ENCODE data around the gene FBP2. TPM values are rescaled to one million over a fixed set of nuclear protein-coding genes. Genes with fewer than 3 reads are reported as not detected.

The FBP2 gene
- total RNA-seq, 2 donors from 2014 or later: 0.49 TPM; not detected in 1

GRCh38 chr9:94607423-94607691, 13.7 kb upstream of the FBP2 start:
- no peak for TF ChIP-seq CTCF (IDR thresholded peaks at IDR 0.05)
- Histone ChIP-seq H3K36me3 (no peaks in the 10 kb centered on the region), H3K27ac (no peak overlapping the region), H3K4me3 (no peak overlapping the region), H3K4me1 (ENCODE audit: control insufficient read depth in 1 of 2, low read depth in 2 of 2) (peaks cover 0 to 6% of the 10 kb centered on the region in 2 donors), H3K27me3 (replicated peaks; ENCODE audit: insufficient read depth) (no peaks in the 10 kb centered on the region), H3K9me3 (no peaks in the 10 kb centered on the region)
- ATAC-seq (ENCODE audit: insufficient number of reproducible peaks, low FRiP score, low read depth) (no peak), DNase-seq (ENCODE audit: low spot score) (no peak)

- H3K27ac ChIP-seq: no peak overlapping the region
- no peaks in the 10 kb centered on the region for H3K36me3 ChIP-seq
- H3K9me3 ChIP-seq: no peaks in the 10 kb centered on the region
- DNase-seq (ENCODE audit: low spot score) (no peak), ATAC-seq (ENCODE audit: insufficient number of reproducible peaks, low FRiP score, low read depth) (no peak)
- no peak overlapping the region for H3K4me3 ChIP-seq
- H3K27me3 ChIP-seq (replicated peaks; ENCODE audit: insufficient read depth): no peaks in the 10 kb centered on the region
- TF ChIP-seq CTCF (IDR thresholded peaks at IDR 0.05): no peak
- H3K4me1 ChIP-seq (ENCODE audit: control insufficient read depth in 1 of 2, low read depth in 2 of 2): peaks cover 0 to 6% of the 10 kb centered on the region in 2 donors
These were observed 13.2 kb upstream of the FBP2 start for GRCh38 chr9:94606646-94607422.

GRCh38 chr9:94603259-94604160, 9.9 kb upstream of the FBP2 start:
- Histone ChIP-seq H3K4me3 (no peak overlapping the region), H3K27ac (no peak overlapping the region), H3K36me3 (no peaks in the 10 kb centered on the region), H3K27me3 (replicated peaks; ENCODE audit: insufficient read depth) (no peaks in the 10 kb centered on the region), H3K9me3 (no peaks in the 10 kb centered on the region), H3K4me1 (ENCODE audit: control insufficient read depth in 1 of 2, low read depth in 2 of 2) (peaks cover 0 to 6% of the 10 kb centered on the region in 2 donors)
- TF ChIP-seq CTCF (IDR thresholded peaks at IDR 0.05): peak; percentile 24
- ATAC-seq (ENCODE audit: insufficient number of reproducible peaks, low FRiP score, low read depth): no peak
- no peak for DNase-seq (ENCODE audit: low spot score)

GRCh38 chr9:94602666-94603065, 9.0 kb upstream of the FBP2 start:
- Histone ChIP-seq H3K9me3 (no peaks in the 10 kb centered on the region), H3K4me3 (no peak overlapping the region), H3K27ac (no peak overlapping the region), H3K27me3 (replicated peaks; ENCODE audit: insufficient read depth) (no peaks in the 10 kb centered on the region), H3K4me1 (ENCODE audit: control insufficient read depth in 1 of 2, low read depth in 2 of 2) (peaks cover 0 to 6% of the 10 kb centered on the region in 2 donors), H3K36me3 (no peaks in the 10 kb centered on the region)
- DNase-seq (ENCODE audit: low spot score) (no peak), ATAC-seq (ENCODE audit: insufficient number of reproducible peaks, low FRiP score, low read depth) (no peak)
- TF ChIP-seq CTCF (IDR thresholded peaks at IDR 0.05): no peak

GRCh38 chr9:94600715-94601114, 7.1 kb upstream of the FBP2 start:
- Histone ChIP-seq H3K4me3 (no peak overlapping the region), H3K36me3 (no peaks in the 10 kb centered on the region), H3K27me3 (replicated peaks; ENCODE audit: insufficient read depth) (no peaks in the 10 kb centered on the region), H3K4me1 (ENCODE audit: control insufficient read depth in 1 of 2, low read depth in 2 of 2) (peaks cover 0 to 6% of the 10 kb centered on the region in 2 donors), H3K27ac (no peak overlapping the region), H3K9me3 (no peaks in the 10 kb centered on the region)
- ATAC-seq (ENCODE audit: insufficient number of reproducible peaks, low FRiP score, low read depth): no peak
- DNase-seq (ENCODE audit: low spot score): no peak
- no peak for TF ChIP-seq CTCF (IDR thresholded peaks at IDR 0.05)

Data from thoracic aorta (tissue), 2 donors.